Measurements from ENCODE around the gene TGFBR2. TPM values are rescaled to one million over a fixed set of nuclear protein-coding genes. Genes with fewer than 3 reads are reported as not detected.

TGFBR2 gene
- total RNA-seq, 4 donors from 2014 or later: 120 to 418 (median 218) TPM

- peak; percentile 67 to 70 for DNase-seq
- TF ChIP-seq, protein P1, sequence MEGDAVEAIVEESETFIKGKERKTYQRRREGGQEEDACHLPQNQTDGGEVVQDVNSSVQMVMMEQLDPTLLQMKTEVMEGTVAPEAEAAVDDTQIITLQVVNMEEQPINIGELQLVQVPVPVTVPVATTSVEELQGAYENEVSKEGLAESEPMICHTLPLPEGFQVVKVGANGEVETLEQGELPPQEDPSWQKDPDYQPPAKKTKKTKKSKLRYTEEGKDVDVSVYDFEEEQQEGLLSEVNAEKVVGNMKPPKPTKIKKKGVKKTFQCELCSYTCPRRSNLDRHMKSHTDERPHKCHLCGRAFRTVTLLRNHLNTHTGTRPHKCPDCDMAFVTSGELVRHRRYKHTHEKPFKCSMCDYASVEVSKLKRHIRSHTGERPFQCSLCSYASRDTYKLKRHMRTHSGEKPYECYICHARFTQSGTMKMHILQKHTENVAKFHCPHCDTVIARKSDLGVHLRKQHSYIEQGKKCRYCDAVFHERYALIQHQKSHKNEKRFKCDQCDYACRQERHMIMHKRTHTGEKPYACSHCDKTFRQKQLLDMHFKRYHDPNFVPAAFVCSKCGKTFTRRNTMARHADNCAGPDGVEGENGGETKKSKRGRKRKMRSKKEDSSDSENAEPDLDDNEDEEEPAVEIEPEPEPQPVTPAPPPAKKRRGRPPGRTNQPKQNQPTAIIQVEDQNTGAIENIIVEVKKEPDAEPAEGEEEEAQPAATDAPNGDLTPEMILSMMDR (IDR thresholded peaks at IDR 0.05): no peak
- no peak for TF ChIP-seq POLR2A (IDR thresholded peaks at IDR 0.05)
- Histone ChIP-seq H3K27ac (peak overlapping the region in 1 of 3 donors; percentile 63), H3K36me3 (peaks cover 8 to 11% of the 10 kb centered on the region in 2 donors), H3K9me3 (no peaks in the 10 kb centered on the region), H3K27me3 (no peaks in the 10 kb centered on the region), H3K4me3 (replicated peaks in 1 of 3) (no peak overlapping the region), H3K4me1 (peaks cover 26 to 57% of the 10 kb centered on the region in 2 donors)
- 40% methylated on average over 6 of the region's 6 CpGs for WGBS, 2 donors
- intact Hi-C loops (cut with DNase I): loop anchor here (10.0 kb wide), 1 partner anchor 77 kb away; the partner anchor contains the start of gene TGFBR2
Measured at GRCh38 chr3:30681649-30682211, 75.3 kb downstream of the TGFBR2 start.

GRCh38 chr3:30682434-30683155 is 76.2 kb downstream of the TGFBR2 start:
- TF ChIP-seq POLR2A (IDR thresholded peaks at IDR 0.05): no peak
- TF ChIP-seq, protein P1 (IDR thresholded peaks at IDR 0.05): no peak

GRCh38 chr3:30683769-30684168 is 77.4 kb downstream of the TGFBR2 start:
- no peak overlapping the region for H3K4me3 ChIP-seq (replicated peaks in 1 of 3)
- 93 to 94% methylated on average over 3 of the region's 3 CpGs for WGBS, 2 donors
- H3K27ac ChIP-seq: no peak overlapping the region
- H3K27me3 ChIP-seq: no peaks in the 10 kb centered on the region
- TF ChIP-seq POLR2A (IDR thresholded peaks at IDR 0.05): no peak
- TF ChIP-seq, protein P1 (IDR thresholded peaks at IDR 0.05): no peak
- intact Hi-C loops (cut with DNase I): loop anchor here (10.0 kb wide), 1 partner anchor 79 kb away; the partner anchor contains the start of gene TGFBR2
- no peak for DNase-seq
- peaks cover 6 to 7% of the 10 kb centered on the region in 2 donors for H3K36me3 ChIP-seq
- H3K9me3 ChIP-seq: no peaks in the 10 kb centered on the region
- peaks cover 32 to 66% of the 10 kb centered on the region in 2 donors for H3K4me1 ChIP-seq

More at GRCh38 chr3:30682434-30683155, 76.2 kb downstream of the TGFBR2 start:
- H3K27me3 ChIP-seq: no peaks in the 10 kb centered on the region
- H3K27ac ChIP-seq: peak overlapping the region in 2 of 3 donors; percentile 21 to 63
- DNase-seq: peak in 1 of 2 donors; percentile 28
- intact Hi-C loops (cut with DNase I): loop anchor here (10.0 kb wide), 1 partner anchor 78 kb away; the partner anchor contains the start of gene TGFBR2
- H3K9me3 ChIP-seq: no peaks in the 10 kb centered on the region
- H3K36me3 ChIP-seq: peaks cover 8 to 11% of the 10 kb centered on the region in 2 donors
- WGBS, 2 donors: 71 to 88% methylated on average over 1 of the region's 1 CpG
- no peak overlapping the region for H3K4me3 ChIP-seq (replicated peaks in 1 of 3)
- peaks cover 26 to 57% of the 10 kb centered on the region in 2 donors for H3K4me1 ChIP-seq

DNA sequence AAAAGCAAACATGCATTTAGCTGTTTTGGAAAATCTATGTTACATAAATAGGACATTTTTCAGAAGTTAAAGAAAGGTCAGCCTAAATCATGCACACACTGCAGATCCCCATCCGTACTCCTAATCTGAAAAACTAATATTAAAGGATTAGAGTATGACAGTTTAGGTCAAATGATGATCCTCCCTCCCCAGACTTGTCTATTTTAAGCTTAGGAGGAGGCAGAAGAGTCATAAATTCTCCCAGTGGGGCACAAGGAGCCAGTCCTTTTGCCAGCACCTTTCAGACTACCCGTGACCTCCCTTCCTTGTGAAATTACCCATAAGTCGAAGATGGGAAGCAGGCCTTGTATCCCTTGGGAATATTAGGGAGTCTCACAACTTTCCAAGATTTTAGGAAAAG is 78.0 kb downstream of the TGFBR2 start:
- peaks cover 38 to 67% of the 10 kb centered on the region in 2 donors for H3K4me1 ChIP-seq
- peak overlapping the region in 2 of 3 donors; percentile 25 to 34 for H3K27ac ChIP-seq
- peaks cover under 1% of the 10 kb centered on the region in 2 donors for H3K36me3 ChIP-seq
- no peaks in the 10 kb centered on the region for H3K27me3 ChIP-seq
- intact Hi-C loops (cut with DNase I): loop anchor here (10.0 kb wide), 1 partner anchor 80 kb away; the partner anchor contains the start of gene TGFBR2
- no peak for DNase-seq
- WGBS, 2 donors: 77 to 84% methylated on average over 3 of the region's 3 CpGs
- no peaks in the 10 kb centered on the region for H3K9me3 ChIP-seq
- H3K4me3 ChIP-seq (replicated peaks in 1 of 3): no peak overlapping the region
- TF ChIP-seq, protein P1 (IDR thresholded peaks at IDR 0.05): no peak
- TF ChIP-seq POLR2A (IDR thresholded peaks at IDR 0.05): no peak
